Testis (tissue), 2 donors: Measurements from ENCODE around the gene CADM4.

Experiments
- POLR2A ChIP-seq: fragments of 450-650 bp; IDR thresholded peaks from one replicate; pipeline ENCODE4 v1.6.1; 2017; ENCODE audit warnings: antibody characterized with exemption, mild to moderate bottlenecking, moderate library complexity
- TF ChIP-seq, protein P1 (sequence below), 3 experiments: fragments of 450-650 bp in 2 of 3; fragments of 200-600 bp in 1 of 3; sonication (generic) in 1 of 3; IDR thresholded peaks; one replicate each; pipeline ENCODE4 v1.5.1; 2016 to 2019; ENCODE audit warnings: antibody characterized with exemption in 3 of 3, mild to moderate bottlenecking in 2 of 3, moderate library complexity in 1 of 3

GRCh38 chr19:43638995-43639518 lies 593 bp downstream of the CADM4 start:
- TF ChIP-seq, protein P1, sequence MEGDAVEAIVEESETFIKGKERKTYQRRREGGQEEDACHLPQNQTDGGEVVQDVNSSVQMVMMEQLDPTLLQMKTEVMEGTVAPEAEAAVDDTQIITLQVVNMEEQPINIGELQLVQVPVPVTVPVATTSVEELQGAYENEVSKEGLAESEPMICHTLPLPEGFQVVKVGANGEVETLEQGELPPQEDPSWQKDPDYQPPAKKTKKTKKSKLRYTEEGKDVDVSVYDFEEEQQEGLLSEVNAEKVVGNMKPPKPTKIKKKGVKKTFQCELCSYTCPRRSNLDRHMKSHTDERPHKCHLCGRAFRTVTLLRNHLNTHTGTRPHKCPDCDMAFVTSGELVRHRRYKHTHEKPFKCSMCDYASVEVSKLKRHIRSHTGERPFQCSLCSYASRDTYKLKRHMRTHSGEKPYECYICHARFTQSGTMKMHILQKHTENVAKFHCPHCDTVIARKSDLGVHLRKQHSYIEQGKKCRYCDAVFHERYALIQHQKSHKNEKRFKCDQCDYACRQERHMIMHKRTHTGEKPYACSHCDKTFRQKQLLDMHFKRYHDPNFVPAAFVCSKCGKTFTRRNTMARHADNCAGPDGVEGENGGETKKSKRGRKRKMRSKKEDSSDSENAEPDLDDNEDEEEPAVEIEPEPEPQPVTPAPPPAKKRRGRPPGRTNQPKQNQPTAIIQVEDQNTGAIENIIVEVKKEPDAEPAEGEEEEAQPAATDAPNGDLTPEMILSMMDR (IDR thresholded peaks at IDR 0.05) = no peak
- no peak for TF ChIP-seq POLR2A
